GM19351 (cell line): ENCODE data around the gene ARID1B.

Experiments
- ATAC-seq: cut with Tn5 transposase; IDR thresholded peaks from one replicate; pipeline ENCODE4 v1.9.1; 2021; ENCODE audit warnings: mild to moderate bottlenecking, moderate library complexity; ENCODE audit not compliant: unreplicated experiment

ARID1B gene

GRCh38 chr6:156901309-156902019, 124.3 kb downstream of the ARID1B start:
- ATAC-seq, result no peak

- ATAC-seq, result no peak
Observed at GRCh38 chr6:156902782-156903181, 125.6 kb downstream of the ARID1B start.

GRCh38 chr6:156904176-156904967, 127.2 kb downstream of the ARID1B start:
- ATAC-seq, result no peak

- ATAC-seq, result no peak
Observed at GRCh38 chr6:156905801-156906200, 128.6 kb downstream of the ARID1B start.

- no peak for ATAC-seq
Observed at GRCh38 chr6:156906451-156906850, 129.3 kb downstream of the ARID1B start.

- ATAC-seq, result no peak
Observed at GRCh38 chr6:156909212-156910010, 132.2 kb downstream of the ARID1B start.

GRCh38 chr6:156910011-156910334, 132.8 kb downstream of the ARID1B start:
- ATAC-seq, result no peak

- ATAC-seq, result no peak
Observed at GRCh38 chr6:156910938-156911337, 133.8 kb downstream of the ARID1B start.

GRCh38 chr6:156911581-156911980, 134.4 kb downstream of the ARID1B start:
- no peak for ATAC-seq

- no peak for ATAC-seq
Observed at GRCh38 chr6:156912431-156912830, 135.3 kb downstream of the ARID1B start.

GRCh38 chr6:156914181-156914580, 137.0 kb downstream of the ARID1B start:
- ATAC-seq, result no peak

GRCh38 chr6:156916130-156916801, 139.1 kb downstream of the ARID1B start:
- peak; percentile 39 for ATAC-seq

GRCh38 chr6:156917213-156917612, 140.0 kb downstream of the ARID1B start:
- peak; percentile 80 for ATAC-seq

GRCh38 chr6:156918647-156919046, 141.5 kb downstream of the ARID1B start:
- no peak for ATAC-seq

- ATAC-seq, result no peak
Observed at GRCh38 chr6:156919370-156919769, 142.2 kb downstream of the ARID1B start.

GRCh38 chr6:156919814-156920369, 142.7 kb downstream of the ARID1B start:
- no peak for ATAC-seq

GRCh38 chr6:156924246-156924645, 147.1 kb downstream of the ARID1B start:
- no peak for ATAC-seq

GRCh38 chr6:156925026-156925425, 147.8 kb downstream of the ARID1B start:
- no peak for ATAC-seq

- peak; percentile 83 for ATAC-seq
Observed at GRCh38 chr6:156925718-156926607, 148.8 kb downstream of the ARID1B start.

GRCh38 chr6:156928126-156928525, 150.9 kb downstream of the ARID1B start:
- ATAC-seq, result no peak
